ENCODE measurements around the gene KSR2.

Gene KSR2

GRCh38 chr12:117622741-117623140 lies 346.0 kb downstream of the KSR2 start:
- no peak for TF ChIP-seq CTCF (IDR thresholded peaks at IDR 0.05; ENCODE audit: insufficient read depth, low read depth, low read length, missing control alignments)

GRCh38 chr12:117622087-117622486 lies 346.7 kb downstream of the KSR2 start:
- TF ChIP-seq CTCF (IDR thresholded peaks at IDR 0.05; ENCODE audit: insufficient read depth, low read depth, low read length, missing control alignments): no peak
- no peak for DNase-seq (ENCODE audit: low read depth)
- no peak overlapping the region for H3K4me3 ChIP-seq (ENCODE audit: low read depth, low read length)

More at GRCh38 chr12:117622741-117623140, 346.0 kb downstream of the KSR2 start:
- no peak for DNase-seq (ENCODE audit: low read depth)
- no peak overlapping the region for H3K4me3 ChIP-seq (ENCODE audit: low read depth, low read length)

GRCh38 chr12:117607778-117608177 lies 361.0 kb downstream of the KSR2 start:
- DNase-seq (ENCODE audit: low read depth): no peak
- no peak for TF ChIP-seq CTCF (IDR thresholded peaks at IDR 0.05; ENCODE audit: insufficient read depth, low read depth, low read length, missing control alignments)
- no peak overlapping the region for H3K4me3 ChIP-seq (ENCODE audit: low read depth, low read length)

GRCh38 chr12:117606945-117607344 lies 361.8 kb downstream of the KSR2 start:
- no peak overlapping the region for H3K4me3 ChIP-seq (ENCODE audit: low read depth, low read length)
- TF ChIP-seq CTCF (IDR thresholded peaks at IDR 0.05; ENCODE audit: insufficient read depth, low read depth, low read length, missing control alignments): no peak

GRCh38 chr12:117606024-117606423 lies 362.8 kb downstream of the KSR2 start:
- H3K4me3 ChIP-seq (ENCODE audit: low read depth, low read length): no peak overlapping the region
- TF ChIP-seq CTCF (IDR thresholded peaks at IDR 0.05; ENCODE audit: insufficient read depth, low read depth, low read length, missing control alignments): no peak
- DNase-seq (ENCODE audit: low read depth): no peak

More at GRCh38 chr12:117606945-117607344, 361.8 kb downstream of the KSR2 start:
- no peak for DNase-seq (ENCODE audit: low read depth)

- DNase-seq (ENCODE audit: low read depth): no peak
- H3K4me3 ChIP-seq (ENCODE audit: low read depth, low read length): no peak overlapping the region
- no peak for TF ChIP-seq CTCF (IDR thresholded peaks at IDR 0.05; ENCODE audit: insufficient read depth, low read depth, low read length, missing control alignments)
Observed at GRCh38 chr12:117603316-117604113, 365.3 kb downstream of the KSR2 start.

GRCh38 chr12:117599849-117600248 lies 368.9 kb downstream of the KSR2 start:
- no peak for TF ChIP-seq CTCF (IDR thresholded peaks at IDR 0.05; ENCODE audit: insufficient read depth, low read depth, low read length, missing control alignments)
- no peak overlapping the region for H3K4me3 ChIP-seq (ENCODE audit: low read depth, low read length)
- DNase-seq (ENCODE audit: low read depth): no peak
